Measurements from ENCODE around the gene NATD1.
"Not testable (repeated sequence)": the region's sequence is repeated elsewhere in the genome, so short reads cannot be mapped to it uniquely, and the experiment has no call there.

The NATD1 gene

DNA sequence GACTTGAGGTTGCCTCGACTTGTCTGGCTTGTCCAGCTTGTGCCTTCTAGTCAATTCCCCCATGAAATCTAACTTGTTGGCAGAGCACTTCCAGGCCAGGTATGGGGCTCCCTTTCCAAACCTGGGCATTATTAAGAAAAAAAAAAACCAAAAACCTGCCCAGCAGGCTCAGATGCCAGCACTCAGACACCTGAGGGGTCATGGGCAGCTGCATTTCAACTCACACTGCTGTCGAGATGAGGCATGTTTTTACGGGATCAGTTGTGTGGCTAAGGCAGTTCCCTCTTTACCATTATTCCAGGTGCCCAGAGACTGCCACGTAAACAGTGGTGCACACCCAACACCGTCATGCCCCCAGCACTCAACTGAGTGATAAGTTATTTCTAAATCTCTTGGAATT is 57.1 kb downstream of the NATD1 start:
- Histone ChIP-seq H3K36me3 (ENCODE audit: control insufficient read depth, insufficient read depth, low read length) (peaks cover 79% of the 10 kb centered on the region), H3K9me3 (ENCODE audit: control insufficient read depth, low read length) (no peaks in the 10 kb centered on the region), H3K4me3 (ENCODE audit: extremely low read depth, insufficient read depth, low read length, poor library complexity, severe bottlenecking) (no peak overlapping the region), H3K27ac (ENCODE audit: low read depth, low read length, severe bottlenecking) (no peak overlapping the region), H3K4me1 (ENCODE audit: control insufficient read depth, insufficient read depth, low read length, poor library complexity, severe bottlenecking) (peaks cover 14% of the 10 kb centered on the region)
- 91 to 97% methylated on average over 3 of the region's 5 CpGs for WGBS, 2 experiments (ENCODE audit: insufficient coverage in 2 of 2)

DNA sequence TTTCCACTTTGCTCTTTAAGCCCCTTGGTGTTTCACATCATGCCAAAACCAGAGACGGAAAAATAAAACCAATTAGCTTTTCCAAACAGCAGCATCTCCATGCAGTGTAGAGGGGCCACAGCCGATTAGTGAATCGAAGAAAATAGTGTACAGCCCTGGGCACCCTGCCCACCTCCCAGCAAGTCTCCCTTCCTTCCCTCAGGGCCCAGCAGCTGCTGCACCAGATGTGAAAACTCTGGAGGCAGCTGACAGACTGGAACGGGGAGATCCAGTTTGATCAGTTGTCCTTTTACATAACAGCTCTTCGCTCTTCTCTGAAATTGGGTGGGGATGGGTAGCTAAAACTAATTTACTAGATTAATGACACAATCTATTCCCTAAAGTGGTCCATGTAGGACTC is 58.5 kb downstream of the NATD1 start:
- Histone ChIP-seq H3K4me3 (ENCODE audit: extremely low read depth, insufficient read depth, low read length, poor library complexity, severe bottlenecking) (no peak overlapping the region), H3K36me3 (ENCODE audit: control insufficient read depth, insufficient read depth, low read length) (peaks cover 70% of the 10 kb centered on the region), H3K4me1 (ENCODE audit: control insufficient read depth, insufficient read depth, low read length, poor library complexity, severe bottlenecking) (peaks cover 3% of the 10 kb centered on the region), H3K27ac (ENCODE audit: low read depth, low read length, severe bottlenecking) (no peak overlapping the region), H3K9me3 (ENCODE audit: control insufficient read depth, low read length) (no peaks in the 10 kb centered on the region)
- WGBS, 2 experiments (ENCODE audit: insufficient coverage in 2 of 2): 94 to 100% methylated on average over 3 of the region's 5 CpGs

DNA sequence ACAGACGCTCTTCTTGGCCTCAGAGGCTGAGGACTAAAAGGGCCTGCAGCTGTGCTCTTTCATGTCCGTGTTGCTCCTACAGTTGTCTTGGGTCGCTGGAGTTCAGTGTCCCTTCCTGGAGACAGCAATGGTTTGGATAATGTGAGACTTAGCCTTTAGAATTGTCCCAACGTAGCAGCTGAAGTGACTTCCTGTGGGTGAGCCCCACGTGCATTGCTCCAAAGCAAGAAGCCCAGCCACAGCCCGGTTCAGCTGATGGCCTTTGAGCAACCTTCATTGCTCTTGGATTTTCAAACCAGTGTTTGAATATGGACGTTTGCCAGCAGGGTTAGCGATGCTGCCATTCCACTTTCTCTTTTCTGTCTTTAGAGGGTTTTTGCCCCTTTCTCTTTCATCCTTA is 59.0 kb downstream of the NATD1 start:
- H3K27ac ChIP-seq (ENCODE audit: low read depth, low read length, severe bottlenecking): no peak overlapping the region
- 90 to 92% methylated on average over 7 to 8 of the region's 8 CpGs for WGBS, 2 experiments (ENCODE audit: insufficient coverage in 2 of 2)
- H3K9me3 ChIP-seq (ENCODE audit: control insufficient read depth, low read length): no peaks in the 10 kb centered on the region
- H3K4me1 ChIP-seq (ENCODE audit: control insufficient read depth, insufficient read depth, low read length, poor library complexity, severe bottlenecking): no peaks in the 10 kb centered on the region
- no peak overlapping the region for H3K4me3 ChIP-seq (ENCODE audit: extremely low read depth, insufficient read depth, low read length, poor library complexity, severe bottlenecking)
- H3K36me3 ChIP-seq (ENCODE audit: control insufficient read depth, insufficient read depth, low read length): peaks cover 74% of the 10 kb centered on the region

DNA sequence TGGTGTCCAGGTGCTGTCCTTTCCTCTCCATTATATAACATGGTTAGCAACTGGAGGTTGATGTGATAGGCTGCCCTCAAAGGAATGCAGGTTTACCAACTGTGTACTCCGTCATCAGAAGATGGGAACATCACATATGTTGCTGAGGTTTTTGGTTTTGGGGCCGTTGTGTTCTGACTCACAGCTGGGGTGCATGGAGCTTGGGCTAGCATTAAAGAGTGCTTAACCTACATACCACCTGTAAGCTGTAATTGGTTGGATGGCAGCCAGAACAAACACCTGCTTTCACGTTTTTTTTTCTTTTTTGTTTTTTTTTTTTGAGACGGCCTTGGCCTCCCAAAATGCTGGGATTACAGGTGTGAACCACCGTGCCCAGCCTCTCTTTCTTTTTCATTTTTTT is 60.2 kb downstream of the NATD1 start:
- Histone ChIP-seq H3K4me1 (ENCODE audit: control insufficient read depth, insufficient read depth, low read length, poor library complexity, severe bottlenecking) (no peaks in the 10 kb centered on the region), H3K27ac (ENCODE audit: low read depth, low read length, severe bottlenecking) (no peak overlapping the region), H3K36me3 (ENCODE audit: control insufficient read depth, insufficient read depth, low read length) (peaks cover 78% of the 10 kb centered on the region), H3K9me3 (ENCODE audit: control insufficient read depth, low read length) (no peaks in the 10 kb centered on the region), H3K4me3 (ENCODE audit: extremely low read depth, insufficient read depth, low read length, poor library complexity, severe bottlenecking) (no peak overlapping the region)
- 87% methylated on average over 3 to 4 of the region's 5 CpGs for WGBS, 2 experiments (ENCODE audit: insufficient coverage in 2 of 2)

DNA sequence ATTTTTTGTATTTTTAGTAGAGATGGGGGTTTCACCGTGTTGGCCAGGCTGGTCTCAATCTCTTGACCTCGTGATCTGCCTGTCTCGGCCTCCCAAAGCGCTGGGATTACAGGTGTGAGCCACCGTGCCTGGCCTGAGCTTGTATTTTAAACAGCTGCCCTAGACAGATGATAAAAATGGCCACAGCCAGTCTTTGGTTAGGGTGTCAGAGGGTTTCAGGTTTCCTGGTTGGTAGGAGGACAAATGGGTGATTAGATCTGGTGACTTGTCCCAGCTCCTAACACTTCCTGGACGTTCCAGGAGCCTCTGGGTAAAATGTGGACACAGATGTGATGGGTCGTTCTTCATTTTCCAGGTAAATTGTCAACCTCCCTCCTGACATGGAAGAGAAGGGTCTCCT is 60.8 kb downstream of the NATD1 start:
- H3K9me3 ChIP-seq (ENCODE audit: control insufficient read depth, low read length); H3K4me1 ChIP-seq (ENCODE audit: control insufficient read depth, insufficient read depth, low read length, poor library complexity, severe bottlenecking); H3K4me3 ChIP-seq (ENCODE audit: extremely low read depth, insufficient read depth, low read length, poor library complexity, severe bottlenecking); H3K27ac ChIP-seq (ENCODE audit: low read depth, low read length, severe bottlenecking): not testable (repeated sequence)
- 93 to 94% methylated on average over 5 to 7 of the region's 7 CpGs for whole genome bisulfite sequencing, 2 experiments (ENCODE audit: insufficient coverage in 2 of 2)
- peaks cover 72% of the 10 kb centered on the region for H3K36me3 ChIP-seq (ENCODE audit: control insufficient read depth, insufficient read depth, low read length)

DNA sequence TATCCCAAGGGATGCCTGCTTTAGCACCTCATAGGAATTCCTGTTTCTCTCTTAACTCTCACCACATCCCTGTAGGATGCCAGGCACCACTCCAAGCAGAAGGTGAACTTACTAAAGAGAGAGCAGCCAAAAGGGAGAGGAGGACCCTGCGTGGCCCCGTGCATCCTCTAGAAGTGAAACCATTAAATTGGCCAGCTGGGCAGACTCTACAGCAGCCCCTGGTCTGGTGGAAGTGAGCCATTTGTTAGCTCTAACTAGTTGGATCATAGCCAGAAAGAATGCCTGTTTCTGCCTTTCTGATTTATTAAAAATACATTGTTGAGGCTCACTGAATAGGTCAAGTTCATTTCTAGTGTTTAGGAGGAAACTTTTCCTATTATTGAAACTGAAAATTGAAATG is 61.5 kb downstream of the NATD1 start:
- Histone ChIP-seq H3K36me3 (ENCODE audit: control insufficient read depth, insufficient read depth, low read length) (peaks cover 65% of the 10 kb centered on the region), H3K27ac (ENCODE audit: low read depth, low read length, severe bottlenecking) (no peak overlapping the region), H3K4me1 (ENCODE audit: control insufficient read depth, insufficient read depth, low read length, poor library complexity, severe bottlenecking) (no peaks in the 10 kb centered on the region), H3K4me3 (ENCODE audit: extremely low read depth, insufficient read depth, low read length, poor library complexity, severe bottlenecking) (no peak overlapping the region), H3K9me3 (ENCODE audit: control insufficient read depth, low read length) (no peaks in the 10 kb centered on the region)
- WGBS, 2 experiments (ENCODE audit: insufficient coverage in 2 of 2): 83 to 100% methylated on average over 2 of the region's 2 CpGs

DNA sequence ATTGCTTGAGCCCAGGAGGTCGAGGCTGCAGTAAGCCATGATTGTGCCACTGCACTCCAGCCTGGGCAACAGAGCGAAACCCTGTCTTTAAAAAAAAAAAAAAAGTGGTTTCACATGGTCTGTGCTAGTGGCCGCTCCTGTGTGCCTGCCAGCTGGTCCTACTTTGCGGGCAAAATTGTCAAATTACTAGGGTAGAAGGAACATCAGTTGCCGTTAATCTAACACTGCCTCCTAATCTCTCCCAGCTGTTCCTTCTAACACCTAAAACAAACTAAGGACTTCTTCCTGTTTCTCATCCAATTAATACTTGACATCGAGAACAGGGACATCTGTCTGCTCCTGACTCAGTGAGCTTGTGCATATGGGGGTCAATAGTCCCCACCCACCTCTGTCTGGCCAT is 63.1 kb downstream of the NATD1 start:
- 87 to 97% methylated on average over 6 of the region's 6 CpGs for WGBS, 2 experiments (ENCODE audit: insufficient coverage in 2 of 2)
- Histone ChIP-seq H3K36me3 (ENCODE audit: control insufficient read depth, insufficient read depth, low read length) (peaks cover 54% of the 10 kb centered on the region), H3K4me1 (ENCODE audit: control insufficient read depth, insufficient read depth, low read length, poor library complexity, severe bottlenecking) (no peaks in the 10 kb centered on the region), H3K4me3 (ENCODE audit: extremely low read depth, insufficient read depth, low read length, poor library complexity, severe bottlenecking) (no peak overlapping the region), H3K27ac (ENCODE audit: low read depth, low read length, severe bottlenecking) (no peak overlapping the region), H3K9me3 (ENCODE audit: control insufficient read depth, low read length) (no peaks in the 10 kb centered on the region)

DNA sequence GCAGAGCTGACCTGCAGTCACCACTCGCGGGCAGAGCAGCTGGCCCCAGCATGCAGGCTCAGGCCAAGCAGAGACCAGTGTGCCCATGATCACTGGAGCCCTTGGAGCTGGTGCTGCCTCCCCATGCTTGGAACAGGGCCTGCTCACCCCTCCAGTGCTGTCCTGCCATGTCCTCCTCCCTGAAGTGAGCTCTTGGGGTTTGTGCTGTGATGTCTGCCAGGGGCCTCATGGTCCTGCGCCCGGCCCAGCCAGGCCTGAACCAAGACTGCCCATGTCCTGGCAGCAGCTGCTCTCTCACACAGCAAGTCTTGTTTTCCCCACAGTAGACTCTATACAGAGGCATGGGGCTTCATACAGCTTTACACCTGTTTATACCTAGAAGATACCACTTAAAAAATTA is 63.8 kb downstream of the NATD1 start:
- 92 to 97% methylated on average over 4 of the region's 4 CpGs for WGBS, 2 experiments (ENCODE audit: insufficient coverage in 2 of 2)
- H3K4me1 ChIP-seq (ENCODE audit: control insufficient read depth, insufficient read depth, low read length, poor library complexity, severe bottlenecking): no peaks in the 10 kb centered on the region
- peaks cover 56% of the 10 kb centered on the region for H3K36me3 ChIP-seq (ENCODE audit: control insufficient read depth, insufficient read depth, low read length)
- no peak overlapping the region for H3K27ac ChIP-seq (ENCODE audit: low read depth, low read length, severe bottlenecking)
- H3K4me3 ChIP-seq (ENCODE audit: extremely low read depth, insufficient read depth, low read length, poor library complexity, severe bottlenecking): no peak overlapping the region
- no peaks in the 10 kb centered on the region for H3K9me3 ChIP-seq (ENCODE audit: control insufficient read depth, low read length)
